GM13977 (cell line): ENCODE measurements around the gene LAMC3.
"Not testable (repeated sequence)": the region's sequence is repeated elsewhere in the genome, so short reads cannot be mapped to it uniquely, and the experiment has no call there.

Experiments used
- DNase-seq: peaks from one replicate; pipeline ENCODE4 v3.0.0; 2012; ENCODE audit warnings: low spot score
- CTCF ChIP-seq: IDR thresholded peaks from 2 replicates; pipeline ENCODE4 v1.5.1; 2012; ENCODE audit warnings: mild to moderate bottlenecking, control low read depth; ENCODE audit not compliant: insufficient read depth; ENCODE audit errors: extremely low read depth, missing control alignments
- in situ Hi-C: fragments of 300-500 bp; cut with MboI; formaldehyde crosslinking; loops from one replicate; pipeline ENCODE4 v1.12.0; 2022; ENCODE audit warnings: low sequenced_read_pairs, low pct_unique_long_range_greater_than_20kb, mixed read lengths, inconsistent platforms; ENCODE audit not compliant: unreplicated experiment

LAMC3 gene

GRCh38 chr9:131031005-131031641 is 22.1 kb downstream of the LAMC3 start:
- DNase-seq: peak; percentile 21
- no peak for TF ChIP-seq CTCF
- in situ Hi-C loops: loop anchor here (25.0 kb wide), 1 partner anchor 319 kb away; no protein-coding TSS in a partner anchor

GRCh38 chr9:131031642-131032005 is 22.6 kb downstream of the LAMC3 start:
- in situ Hi-C loops: loop anchor here (25.0 kb wide), 1 partner anchor 319 kb away; no protein-coding TSS in a partner anchor
- no peak for TF ChIP-seq CTCF
- peak; percentile 24 for DNase-seq

GRCh38 chr9:131032384-131032783 is 23.4 kb downstream of the LAMC3 start:
- in situ Hi-C loops: loop anchor here (25.0 kb wide), 1 partner anchor 320 kb away; no protein-coding TSS in a partner anchor

GRCh38 chr9:131033269-131034224 is 24.6 kb downstream of the LAMC3 start:
- no peak for DNase-seq
- TF ChIP-seq CTCF: no peak
- in situ Hi-C loops: loop anchor here (25.0 kb wide), 1 partner anchor 321 kb away; no protein-coding TSS in a partner anchor

More at GRCh38 chr9:131032384-131032783, 23.4 kb downstream of the LAMC3 start:
- no peak for TF ChIP-seq CTCF
- DNase-seq: no peak

- in situ Hi-C loops: loop anchor here (25.0 kb wide), 1 partner anchor 322 kb away; no protein-coding TSS in a partner anchor
- no peak for TF ChIP-seq CTCF
- DNase-seq: no peak
These were observed 25.3 kb downstream of the LAMC3 start for GRCh38 chr9:131034268-131034667.

GRCh38 chr9:131034749-131035148 is 25.8 kb downstream of the LAMC3 start:
- DNase-seq: not testable (repeated sequence)
- in situ Hi-C loops: loop anchor here (25.0 kb wide), 1 partner anchor 322 kb away; no protein-coding TSS in a partner anchor
